Measurements from ENCODE around the gene SCAI. TPM values are rescaled to one million over a fixed set of nuclear protein-coding genes. Genes with fewer than 3 reads are reported as not detected.
"Not testable (repeated sequence)": the region's sequence is repeated elsewhere in the genome, so short reads cannot be mapped to it uniquely, and the experiment has no call there.

SCAI gene
- total RNA-seq, 4 donors from 2014 or later: 5.6 to 10.4 (median 7.8) TPM

DNA sequence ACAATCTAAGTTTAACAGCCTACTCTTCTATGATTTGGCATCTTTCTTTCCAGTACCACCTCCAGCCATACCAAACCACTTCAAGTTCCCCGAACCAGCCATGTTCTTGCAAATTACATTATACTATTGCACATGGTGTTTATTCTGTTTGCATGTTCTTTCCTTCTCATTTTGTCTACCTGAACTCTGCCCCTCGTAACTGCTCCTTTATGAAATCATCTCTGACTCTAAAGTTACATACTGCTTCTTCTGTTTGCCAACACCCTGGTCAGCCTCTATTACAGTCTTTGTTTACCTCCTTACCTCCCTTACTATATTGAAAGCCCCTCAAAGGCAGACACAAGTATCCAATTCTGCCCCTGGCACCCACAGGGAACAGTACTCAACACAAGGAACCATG, 40.2 kb upstream of the SCAI start:
- H3K27me3 ChIP-seq: no peaks in the 10 kb centered on the region
- peaks cover 45 to 71% (median 59%) of the 10 kb centered on the region in 4 donors for H3K4me1 ChIP-seq
- no peak for TF ChIP-seq POLR2AphosphoS5 (IDR thresholded peaks at IDR 0.05)
- TF ChIP-seq EP300 (IDR thresholded peaks at IDR 0.05): no peak
- no peak for TF ChIP-seq POLR2A (IDR thresholded peaks at IDR 0.05; ENCODE audit: low read depth)
- TF ChIP-seq, protein P1, sequence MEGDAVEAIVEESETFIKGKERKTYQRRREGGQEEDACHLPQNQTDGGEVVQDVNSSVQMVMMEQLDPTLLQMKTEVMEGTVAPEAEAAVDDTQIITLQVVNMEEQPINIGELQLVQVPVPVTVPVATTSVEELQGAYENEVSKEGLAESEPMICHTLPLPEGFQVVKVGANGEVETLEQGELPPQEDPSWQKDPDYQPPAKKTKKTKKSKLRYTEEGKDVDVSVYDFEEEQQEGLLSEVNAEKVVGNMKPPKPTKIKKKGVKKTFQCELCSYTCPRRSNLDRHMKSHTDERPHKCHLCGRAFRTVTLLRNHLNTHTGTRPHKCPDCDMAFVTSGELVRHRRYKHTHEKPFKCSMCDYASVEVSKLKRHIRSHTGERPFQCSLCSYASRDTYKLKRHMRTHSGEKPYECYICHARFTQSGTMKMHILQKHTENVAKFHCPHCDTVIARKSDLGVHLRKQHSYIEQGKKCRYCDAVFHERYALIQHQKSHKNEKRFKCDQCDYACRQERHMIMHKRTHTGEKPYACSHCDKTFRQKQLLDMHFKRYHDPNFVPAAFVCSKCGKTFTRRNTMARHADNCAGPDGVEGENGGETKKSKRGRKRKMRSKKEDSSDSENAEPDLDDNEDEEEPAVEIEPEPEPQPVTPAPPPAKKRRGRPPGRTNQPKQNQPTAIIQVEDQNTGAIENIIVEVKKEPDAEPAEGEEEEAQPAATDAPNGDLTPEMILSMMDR (IDR thresholded peaks at IDR 0.05): no peak
- intact Hi-C loops (cut with DNase I): no loop called here
- no peak overlapping the region for H3K4me3 ChIP-seq
- peak overlapping the region in 3 of 4 donors; percentile 15 to 31 (median 18) for H3K27ac ChIP-seq (replicated peaks in 1 of 4)
- 89% methylated on average over 2 of the region's 2 CpGs for WGBS
- no peaks in the 10 kb centered on the region for H3K36me3 ChIP-seq
- DNase-seq (ENCODE audit: extremely low spot score): no peak
- no peaks in the 10 kb centered on the region for H3K9me3 ChIP-seq

DNA sequence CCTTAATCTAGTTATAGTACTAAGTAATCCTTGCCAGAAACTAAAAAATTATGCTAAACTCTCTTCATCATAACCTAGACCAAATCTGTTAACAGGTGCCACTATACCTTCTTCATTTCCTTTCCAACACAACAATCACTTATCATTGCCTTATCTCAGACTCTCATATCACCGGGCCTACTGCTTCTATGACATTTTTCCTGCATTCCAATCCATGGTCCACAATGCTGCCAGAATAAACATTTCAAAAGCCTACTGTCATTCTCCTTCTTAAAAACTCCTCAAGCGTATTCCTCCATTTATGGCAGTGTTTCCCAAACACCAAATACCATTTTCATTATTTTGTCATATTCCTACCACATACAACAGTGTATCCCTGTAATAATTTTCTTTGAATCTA, 39.7 kb upstream of the SCAI start:
- 45% methylated on average over 2 of the region's 2 CpGs for WGBS
- Histone ChIP-seq H3K4me1 (peaks cover 40 to 66% (median 56%) of the 10 kb centered on the region in 4 donors), H3K27me3 (no peaks in the 10 kb centered on the region), H3K27ac (replicated peaks in 1 of 4) (peak overlapping the region in 2 of 4 donors; percentile 15 to 31), H3K36me3 (no peaks in the 10 kb centered on the region), H3K9me3 (no peaks in the 10 kb centered on the region), H3K4me3 (no peak overlapping the region)
- no peak for DNase-seq (ENCODE audit: extremely low spot score)
- TF ChIP-seq POLR2A (IDR thresholded peaks at IDR 0.05; ENCODE audit: low read depth) (no peak), EP300 (IDR thresholded peaks at IDR 0.05) (no peak), POLR2AphosphoS5 (IDR thresholded peaks at IDR 0.05) (no peak)
- intact Hi-C loops (cut with DNase I): no loop called here

DNA sequence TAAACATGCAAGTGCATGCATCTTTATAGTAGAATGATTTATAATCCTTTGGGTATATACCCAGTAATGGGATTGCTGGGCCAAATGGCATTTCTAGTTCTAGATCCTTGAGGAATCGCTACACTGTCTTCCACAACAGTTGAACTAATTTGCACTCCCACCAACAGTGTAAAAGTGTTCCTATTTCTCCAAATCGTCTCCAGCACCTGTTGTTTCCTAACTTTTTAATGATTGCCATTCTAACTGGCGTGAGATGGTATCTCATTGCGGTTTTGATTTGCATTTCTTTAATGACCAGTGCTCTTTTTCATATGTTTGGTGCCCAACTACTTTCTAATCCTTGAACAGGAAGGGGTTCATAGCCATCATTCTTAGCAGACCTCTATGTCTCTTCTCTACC, 38.4 kb upstream of the SCAI start:
- H3K9me3 ChIP-seq; DNase-seq (ENCODE audit: extremely low spot score); intact Hi-C loops (cut with DNase I); H3K36me3 ChIP-seq; H3K27me3 ChIP-seq; H3K27ac ChIP-seq (replicated peaks in 1 of 4); H3K4me3 ChIP-seq: not testable (repeated sequence)
- WGBS: 99% methylated on average over 4 of the region's 4 CpGs
- H3K4me1 ChIP-seq: peaks cover 28 to 65% (median 56%) of the 10 kb centered on the region in 4 donors

DNA sequence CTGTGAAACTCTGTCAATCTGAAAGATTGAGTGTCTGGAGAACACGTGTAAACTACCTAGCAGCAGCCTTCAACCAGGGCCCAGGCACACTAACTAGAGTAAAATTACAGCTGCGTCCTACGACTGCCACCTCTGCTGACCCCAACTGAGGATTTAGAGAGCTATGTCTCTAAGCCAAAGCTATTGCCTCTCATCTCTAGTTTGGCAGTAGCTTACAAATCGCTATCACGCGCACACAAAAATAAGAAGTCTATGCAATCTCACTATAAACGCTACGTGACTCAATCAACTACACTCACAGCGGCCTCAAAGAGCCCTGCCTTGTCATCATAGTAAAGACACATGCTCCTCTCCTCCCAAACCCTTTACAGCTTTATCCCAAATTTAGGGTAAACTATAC, 37.5 kb upstream of the SCAI start:
- intact Hi-C loops (cut with DNase I): no loop called here
- no peaks in the 10 kb centered on the region for H3K27me3 ChIP-seq
- WGBS: 84% methylated on average over 9 of the region's 9 CpGs
- peaks cover 27 to 65% (median 55%) of the 10 kb centered on the region in 4 donors for H3K4me1 ChIP-seq
- DNase-seq (ENCODE audit: extremely low spot score): no peak
- H3K27ac ChIP-seq (replicated peaks in 1 of 4): no peak overlapping the region
- no peak for TF ChIP-seq POLR2AphosphoS5 (IDR thresholded peaks at IDR 0.05)
- no peak for TF ChIP-seq EP300 (IDR thresholded peaks at IDR 0.05)
- no peak for TF ChIP-seq POLR2A (IDR thresholded peaks at IDR 0.05; ENCODE audit: low read depth)
- no peaks in the 10 kb centered on the region for H3K36me3 ChIP-seq
- no peak overlapping the region for H3K4me3 ChIP-seq
- H3K9me3 ChIP-seq: no peaks in the 10 kb centered on the region

DNA sequence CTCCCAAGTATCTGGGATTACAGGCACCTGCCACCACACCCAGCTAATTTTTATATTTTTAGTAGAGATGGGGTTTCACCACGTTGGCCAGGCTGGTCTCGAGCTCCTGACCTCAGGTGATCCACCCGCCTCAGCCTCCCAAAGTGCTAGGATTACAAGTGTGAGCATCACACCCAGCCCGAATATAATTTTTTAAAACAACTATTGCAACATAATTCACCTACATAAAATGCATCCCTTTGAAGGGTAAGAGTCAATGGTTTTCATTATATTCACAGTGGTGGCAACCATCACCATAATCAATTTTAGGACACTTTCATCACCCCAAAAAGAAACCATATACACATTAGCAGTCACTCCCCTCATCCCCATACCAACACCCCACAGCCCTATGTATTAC, 36.4 kb upstream of the SCAI start:
- DNase-seq (ENCODE audit: extremely low spot score); H3K9me3 ChIP-seq; H3K36me3 ChIP-seq; H3K27ac ChIP-seq (replicated peaks in 1 of 4); H3K4me3 ChIP-seq; H3K27me3 ChIP-seq; intact Hi-C loops (cut with DNase I): not testable (repeated sequence)
- peaks cover 26 to 59% (median 46%) of the 10 kb centered on the region in 4 donors for H3K4me1 ChIP-seq
- 88% methylated on average over 4 of the region's 4 CpGs for WGBS

DNA sequence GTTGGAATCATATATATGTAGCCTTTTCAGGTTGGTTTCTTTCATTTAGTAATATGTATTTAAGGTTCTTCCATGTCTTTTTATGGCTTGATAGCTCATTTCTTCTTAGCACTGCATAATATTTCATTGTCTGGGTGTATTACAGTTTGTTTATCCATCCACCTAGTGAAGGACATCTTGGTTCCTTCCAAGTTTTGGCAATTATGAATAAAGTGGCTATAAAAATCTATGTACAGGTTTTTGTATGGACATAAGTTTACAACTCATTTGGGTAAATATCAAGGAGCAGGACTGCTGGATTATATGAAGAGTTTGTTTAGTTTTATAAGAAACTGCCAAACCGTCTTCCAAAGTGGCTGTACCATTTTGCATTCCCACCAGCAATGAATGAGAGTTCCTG, 34.6 kb upstream of the SCAI start:
- no peak for DNase-seq (ENCODE audit: extremely low spot score)
- peaks cover 30 to 58% (median 47%) of the 10 kb centered on the region in 4 donors for H3K4me1 ChIP-seq
- H3K27ac ChIP-seq (replicated peaks in 1 of 4): no peak overlapping the region
- peaks cover 0 to 5% (median 4%) of the 10 kb centered on the region in 4 donors for H3K36me3 ChIP-seq
- intact Hi-C loops (cut with DNase I): no loop called here
- no peaks in the 10 kb centered on the region for H3K9me3 ChIP-seq
- H3K27me3 ChIP-seq: no peaks in the 10 kb centered on the region
- TF ChIP-seq POLR2A (IDR thresholded peaks at IDR 0.05; ENCODE audit: low read depth): no peak
- H3K4me3 ChIP-seq: no peak overlapping the region
- WGBS: 62% methylated on average over 1 of the region's 1 CpG

DNA sequence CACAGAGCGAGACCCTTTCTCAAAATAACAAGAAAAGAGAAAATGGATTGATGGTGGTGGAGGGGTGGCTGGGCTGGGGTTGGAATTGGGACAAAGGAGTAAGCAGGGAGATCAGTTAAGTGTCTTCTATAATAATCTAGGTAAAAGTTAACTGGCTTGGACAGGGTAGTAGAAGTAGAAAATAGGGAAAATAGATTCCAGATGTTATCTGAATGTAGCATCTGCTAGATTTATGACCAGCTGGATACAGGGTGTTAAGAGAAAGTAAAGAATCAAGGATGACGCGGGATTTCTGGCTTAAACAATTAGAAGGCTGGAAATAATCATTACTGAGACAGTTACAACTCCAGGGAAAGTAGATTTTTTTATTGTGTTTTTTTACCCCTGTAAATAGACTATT, 33.3 kb upstream of the SCAI start:
- Histone ChIP-seq H3K27ac (replicated peaks in 1 of 4) (peak overlapping the region in 2 of 4 donors; percentile 32 to 59), H3K36me3 (peaks cover 0 to 5% (median 4%) of the 10 kb centered on the region in 4 donors), H3K4me1 (peaks cover 35 to 61% (median 55%) of the 10 kb centered on the region in 4 donors), H3K4me3 (no peak overlapping the region), H3K27me3 (no peaks in the 10 kb centered on the region), H3K9me3 (no peaks in the 10 kb centered on the region)
- no peak for DNase-seq (ENCODE audit: extremely low spot score)
- intact Hi-C loops (cut with DNase I): no loop called here
- TF ChIP-seq EP300 (IDR thresholded peaks at IDR 0.05): no peak
- no peak for TF ChIP-seq POLR2A (IDR thresholded peaks at IDR 0.05; ENCODE audit: low read depth)
- TF ChIP-seq POLR2AphosphoS5 (IDR thresholded peaks at IDR 0.05): no peak
- TF ChIP-seq, protein P1 (IDR thresholded peaks at IDR 0.05): no peak
- WGBS: 79% methylated on average over 3 of the region's 3 CpGs
